ENCODE results near the gene PLEKHM2.

PLEKHM2 gene

GRCh38 chr1:15680131-15680530 is 4.0 kb upstream of the PLEKHM2 start:
- TF ChIP-seq EZH2 (IDR thresholded peaks at IDR 0.05; ENCODE audit: borderline replicate concordance, low read depth, low read length, severe bottlenecking), result no peak
- no peak for TF ChIP-seq CTCF (IDR thresholded peaks at IDR 0.05; ENCODE audit: borderline replicate concordance, extremely low read depth, low read length, poor library complexity, severe bottlenecking)
- DNase-seq, result no peak
- Histone ChIP-seq H3K27me3 (ENCODE audit: insufficient read depth, low read length, poor library complexity) (no peaks in the 10 kb centered on the region), H3K9ac (ENCODE audit: low read depth, low read length) (no peak overlapping the region), H3K27ac (ENCODE audit: low read length) (no peak overlapping the region), H4K20me1 (ENCODE audit: insufficient read depth, low read length) (no peaks in the 10 kb centered on the region), H3K4me1 (ENCODE audit: insufficient read depth, low read length) (peaks cover 9% of the 10 kb centered on the region), H3K4me2 (ENCODE audit: insufficient read depth, low read length) (no peak overlapping the region), H3K4me3 (ENCODE audit: low read depth in 1 of 2, low read length in 2 of 2) (no peak overlapping the region), H3K36me3 (ENCODE audit: insufficient read depth, low read length) (no peaks in the 10 kb centered on the region), H2AFZ (ENCODE audit: low read depth, low read length) (no peak overlapping the region), H3K79me2 (ENCODE audit: insufficient read depth, low read length) (peaks cover 13% of the 10 kb centered on the region), H3K9me3 (ENCODE audit: insufficient read depth, low read length, severe bottlenecking) (no peaks in the 10 kb centered on the region)
- no peak for ATAC-seq (ENCODE audit: insufficient read depth, low read depth)

GRCh38 chr1:15680561-15681348 is 3.4 kb upstream of the PLEKHM2 start:
- no peak for DNase-seq
- TF ChIP-seq CTCF (IDR thresholded peaks at IDR 0.05; ENCODE audit: borderline replicate concordance, extremely low read depth, low read length, poor library complexity, severe bottlenecking) (no peak), EZH2 (IDR thresholded peaks at IDR 0.05; ENCODE audit: borderline replicate concordance, low read depth, low read length, severe bottlenecking) (no peak)
- H3K9ac ChIP-seq (ENCODE audit: low read depth, low read length), result no peak overlapping the region

GRCh38 chr1:15681349-15682292 is 2.5 kb upstream of the PLEKHM2 start:
- no peaks in the 10 kb centered on the region; the same call in 1 of the 2 replicates for H4K20me1 ChIP-seq (ENCODE audit: insufficient read depth, low read length)
- H3K4me1 ChIP-seq (ENCODE audit: insufficient read depth, low read length), result peaks cover 22% of the 10 kb centered on the region
- H3K27me3 ChIP-seq (ENCODE audit: insufficient read depth, low read length, poor library complexity), result no peaks in the 10 kb centered on the region
- peaks cover 28% of the 10 kb centered on the region for H3K79me2 ChIP-seq (ENCODE audit: insufficient read depth, low read length)
- ATAC-seq (ENCODE audit: insufficient read depth, low read depth), result no peak
- no peak overlapping the region for H3K4me2 ChIP-seq (ENCODE audit: insufficient read depth, low read length)
- H3K4me3 ChIP-seq (ENCODE audit: low read depth in 1 of 2, low read length in 2 of 2), result no peak overlapping the region
- no peak overlapping the region for H3K27ac ChIP-seq (ENCODE audit: low read length)
- H3K36me3 ChIP-seq (ENCODE audit: insufficient read depth, low read length), result no peaks in the 10 kb centered on the region
- H2AFZ ChIP-seq (ENCODE audit: low read depth, low read length), result no peak overlapping the region
- no peak overlapping the region for H3K9ac ChIP-seq (ENCODE audit: low read depth, low read length)
- H3K9me3 ChIP-seq (ENCODE audit: insufficient read depth, low read length, severe bottlenecking), result no peaks in the 10 kb centered on the region
- no peak for DNase-seq
- TF ChIP-seq CTCF (IDR thresholded peaks at IDR 0.05; ENCODE audit: borderline replicate concordance, extremely low read depth, low read length, poor library complexity, severe bottlenecking) (no peak), EZH2 (IDR thresholded peaks at IDR 0.05; ENCODE audit: borderline replicate concordance, low read depth, low read length, severe bottlenecking) (no peak)

More at GRCh38 chr1:15680561-15681348, 3.4 kb upstream of the PLEKHM2 start:
- H3K4me2 ChIP-seq (ENCODE audit: insufficient read depth, low read length), result no peak overlapping the region
- no peaks in the 10 kb centered on the region for H3K36me3 ChIP-seq (ENCODE audit: insufficient read depth, low read length)
- H3K79me2 ChIP-seq (ENCODE audit: insufficient read depth, low read length), result peaks cover 19% of the 10 kb centered on the region
- no peak overlapping the region for H3K4me3 ChIP-seq (ENCODE audit: low read depth in 1 of 2, low read length in 2 of 2)
- H3K27me3 ChIP-seq (ENCODE audit: insufficient read depth, low read length, poor library complexity), result no peaks in the 10 kb centered on the region
- ATAC-seq (ENCODE audit: insufficient read depth, low read depth), result no peak
- H3K9me3 ChIP-seq (ENCODE audit: insufficient read depth, low read length, severe bottlenecking), result no peaks in the 10 kb centered on the region
- no peaks in the 10 kb centered on the region for H4K20me1 ChIP-seq (ENCODE audit: insufficient read depth, low read length)
- no peak overlapping the region for H2AFZ ChIP-seq (ENCODE audit: low read depth, low read length)
- no peak overlapping the region for H3K27ac ChIP-seq (ENCODE audit: low read length)
- peaks cover 16% of the 10 kb centered on the region for H3K4me1 ChIP-seq (ENCODE audit: insufficient read depth, low read length)

Data from DND-41 (cell line).